Liver (tissue), 9 donors: Measurements from ENCODE around the gene SHC1. TPM values are rescaled to one million over a fixed set of nuclear protein-coding genes. Genes with fewer than 3 reads are reported as not detected.

Source experiments
- DNase-seq: peaks from one replicate; pipeline ENCODE4 v3.0.0-alpha.2; 2017; ENCODE audit warnings: low spot score
- H3K27ac ChIP-seq, 2 donors: one replicate each; pipeline ENCODE4 v1.7.0; 2013; ENCODE audit warnings: inconsistent platforms in 2 of 2, low read length in 2 of 2, control low read depth in 1 of 2, low read depth in 1 of 2, mild to moderate bottlenecking in 1 of 2
- H3K27me3 ChIP-seq, 4 donors: one replicate each; pipeline versions ENCODE4 v1.6.1 to v1.7.0; 2013; ENCODE audit warnings: low read length in 3 of 4, inconsistent platforms in 1 of 4, mild to moderate bottlenecking in 1 of 4, moderate library complexity in 1 of 4; ENCODE audit not compliant: control insufficient read depth in 4 of 4, insufficient read depth in 4 of 4
- H3K36me3 ChIP-seq, 4 donors: one replicate each; pipeline versions ENCODE4 v1.6.1 to v1.7.0; 2013; ENCODE audit warnings: low read length in 3 of 4, mild to moderate bottlenecking in 3 of 4, low read depth in 1 of 4, moderate library complexity in 1 of 4; ENCODE audit not compliant: control insufficient read depth in 4 of 4, insufficient read depth in 3 of 4
- H3K4me1 ChIP-seq, 4 donors: one replicate each; pipeline versions ENCODE4 v1.6.1 to v1.7.0; 2013; ENCODE audit warnings: low read length in 3 of 4, mild to moderate bottlenecking in 3 of 4, moderate library complexity in 1 of 4; ENCODE audit not compliant: control insufficient read depth in 4 of 4, insufficient read depth in 4 of 4
- H3K4me3 ChIP-seq, 3 donors: one replicate each; pipeline versions ENCODE4 v1.6.1 to v1.7.0; 2013; ENCODE audit warnings: low read length in 3 of 3, control low read depth in 1 of 3, low read depth in 1 of 3, mild to moderate bottlenecking in 1 of 3
- H3K9ac ChIP-seq, 2 donors: one replicate each; pipeline ENCODE4 v1.7.0; 2013; ENCODE audit warnings: low read length in 2 of 2, mild to moderate bottlenecking in 2 of 2, moderate library complexity in 2 of 2, control low read depth in 1 of 2, low read depth in 1 of 2
- H3K9me3 ChIP-seq, 4 donors: one replicate each; pipeline versions ENCODE4 v1.6.1 to v1.7.0; 2013; ENCODE audit warnings: low read length in 3 of 4; ENCODE audit not compliant: control insufficient read depth in 4 of 4
- ATF3 ChIP-seq: IDR thresholded peaks from 2 replicates; pipeline ENCODE4 v1.6.1; 2016; ENCODE audit warnings: antibody characterized with exemption
- CTCF ChIP-seq: fragments of 150-350 bp; IDR thresholded peaks from 2 replicates; pipeline ENCODE4 v1.5.1; 2017; ENCODE audit warnings: improper control_type of control experiment, low read depth, low read length; ENCODE audit not compliant: missing input control
- EGR1 ChIP-seq, 2 donors: IDR thresholded peaks; 2 replicates each; pipeline ENCODE4 v1.6.1; 2016 to 2018; ENCODE audit warnings: antibody characterized with exemption in 2 of 2, low read depth in 2 of 2
- FOXA1 ChIP-seq: IDR thresholded peaks from 2 replicates; pipeline ENCODE4 v1.6.1; 2016; ENCODE audit warnings: antibody characterized with exemption
- FOXA2 ChIP-seq: IDR thresholded peaks from 2 replicates; pipeline ENCODE4 v1.6.1; 2016; ENCODE audit warnings: antibody characterized with exemption
- GABPA ChIP-seq, 2 donors: IDR thresholded peaks in 1 of 2; conservative IDR thresholded peaks in 1 of 2; 2 replicates each; pipeline ENCODE4 v1.6.1; 2016; ENCODE audit warnings: antibody characterized with exemption in 2 of 2, mild to moderate bottlenecking in 1 of 2, moderate library complexity in 1 of 2
- HNF4A ChIP-seq, 2 donors: conservative IDR thresholded peaks; 2 replicates each; pipeline ENCODE4 v1.6.1; 2016; ENCODE audit warnings: antibody characterized with exemption in 2 of 2, mild to moderate bottlenecking in 2 of 2
- HNF4G ChIP-seq: IDR thresholded peaks from 2 replicates; pipeline ENCODE4 v1.6.1; 2016; ENCODE audit warnings: antibody characterized with exemption
- JUND ChIP-seq, 2 donors: IDR thresholded peaks; 2 replicates each; pipeline ENCODE4 v1.6.1; 2016; ENCODE audit warnings: antibody characterized with exemption in 2 of 2
- MAX ChIP-seq: IDR thresholded peaks from 2 replicates; pipeline ENCODE4 v1.6.1; 2016; ENCODE audit warnings: antibody characterized with exemption
- NR2F2 ChIP-seq: IDR thresholded peaks from 2 replicates; pipeline ENCODE4 v1.6.1; 2016; ENCODE audit warnings: antibody characterized with exemption
- RAD21 ChIP-seq, 2 donors: IDR thresholded peaks; 2 replicates each; pipeline ENCODE4 v1.6.1; 2016; ENCODE audit warnings: antibody characterized with exemption in 2 of 2, mild to moderate bottlenecking in 2 of 2
- REST ChIP-seq: IDR thresholded peaks from 2 replicates; pipeline ENCODE4 v1.6.1; 2016; ENCODE audit warnings: antibody characterized with exemption, mild to moderate bottlenecking
- RXRA ChIP-seq, 2 donors: IDR thresholded peaks; 2 replicates each; pipeline ENCODE4 v1.6.1; 2017 to 2018; ENCODE audit warnings: antibody characterized with exemption in 2 of 2, mild to moderate bottlenecking in 1 of 2
- SP1 ChIP-seq: IDR thresholded peaks from 2 replicates; pipeline ENCODE4 v1.6.1; 2018; ENCODE audit warnings: antibody characterized with exemption, mild to moderate bottlenecking
- YY1 ChIP-seq: IDR thresholded peaks from 2 replicates; pipeline ENCODE4 v1.6.1; 2016; ENCODE audit warnings: antibody characterized with exemption, mild to moderate bottlenecking
- ZBTB33 ChIP-seq: IDR thresholded peaks from 2 replicates; pipeline ENCODE4 v1.6.1; 2016; ENCODE audit warnings: antibody characterized with exemption
- WGBS: extraction: QIAGEN DNeasy Blood & Tissue Kit; methylation state at CpG from one replicate; pipeline ENCODE4 v1.1.7; 2013; 5-methylcytosine and 5-hydroxymethylcytosine counted together
- polyA plus RNA-seq, 2 donors: library from polyadenylated mRNA; stranded (reverse) in 1 of 2; unstranded in 1 of 2; fragments of 200-250 nt in 1 of 2; fragments of >200 nt in 1 of 2; fragmentation: Nextera tagmentation in 1 of 2; extraction: Ambion mirVana in 1 of 2; gene quantifications; one replicate each; pipeline versions ENCODE4 v1.2.1 to v1.2.3, GENCODE V29; 2013 to 2015
- total RNA-seq, 2 donors: library from RNA; depleted of rRNA; stranded (reverse); fragments of >200 nt; gene quantifications; one replicate each; pipeline ENCODE4 v1.2.3, GENCODE V29; 2014
- donor health status: healthy.
- donor health status: healthy.
- donor health status: healthy.
- donor health status: healthy.
- donor health status: healthy.

Gene SHC1
- total and polyA plus RNA-seq, 4 donors, result 27.2 to 65.5 (median 58.0) TPM

- 88% methylated on average over 3 of the region's 3 CpGs for WGBS
- TF ChIP-seq NR2F2, result no peak
- TF ChIP-seq GABPA (IDR thresholded peaks at IDR 0.05 in 1 of 2, conservative IDR thresholded peaks at IDR 0.05 in 1 of 2), result no peak
- TF ChIP-seq FOXA1, result no peak
- no peak for TF ChIP-seq CTCF
- no peak for TF ChIP-seq REST
- no peak for TF ChIP-seq YY1
- no peak for TF ChIP-seq SP1
- TF ChIP-seq HNF4G, result no peak
- no peak for TF ChIP-seq RAD21 (IDR thresholded peaks at IDR 0.05)
- no peak for TF ChIP-seq EGR1 (IDR thresholded peaks at IDR 0.05; ENCODE audit: low read depth in 2 of 2)
- TF ChIP-seq RXRA (IDR thresholded peaks at IDR 0.05), result no peak
- TF ChIP-seq JUND (IDR thresholded peaks at IDR 0.05), result no peak
- TF ChIP-seq ZBTB33, result no peak
- no peak overlapping the region for H3K9ac ChIP-seq
- peaks cover 9 to 42% (median 24%) of the 10 kb centered on the region in 4 donors for H3K4me1 ChIP-seq
- no peaks in the 10 kb centered on the region for H3K9me3 ChIP-seq
- no peak overlapping the region for H3K4me3 ChIP-seq
- no peak overlapping the region for H3K27ac ChIP-seq
- H3K27me3 ChIP-seq, result no peaks in the 10 kb centered on the region
- H3K36me3 ChIP-seq, result peaks cover 0 to 19% (median 4%) of the 10 kb centered on the region in 4 donors
- DNase-seq, result no peak
Observed at GRCh38 chr1:154954541-154954940, 16.0 kb downstream of the SHC1 start.

- Histone ChIP-seq H3K9me3 (no peaks in the 10 kb centered on the region), H3K27ac (no peak overlapping the region), H3K36me3 (peaks cover 0 to 12% (median 3%) of the 10 kb centered on the region in 4 donors), H3K4me1 (peaks cover 9 to 42% (median 24%) of the 10 kb centered on the region in 4 donors), H3K27me3 (no peaks in the 10 kb centered on the region), H3K4me3 (no peak overlapping the region), H3K9ac (no peak overlapping the region)
- no peak for DNase-seq
- WGBS, result 91% methylated on average over 2 of the region's 2 CpGs
- TF ChIP-seq MAX (no peak), RAD21 (IDR thresholded peaks at IDR 0.05) (no peak), HNF4A (conservative IDR thresholded peaks at IDR 0.05) (no peak), GABPA (IDR thresholded peaks at IDR 0.05 in 1 of 2, conservative IDR thresholded peaks at IDR 0.05 in 1 of 2) (no peak), ATF3 (no peak), REST (no peak), ZBTB33 (no peak), FOXA2 (no peak)
Observed at GRCh38 chr1:154953611-154954038, 16.9 kb downstream of the SHC1 start.
